ENCODE measurements around the gene HOXD11. TPM values are rescaled to one million over a fixed set of nuclear protein-coding genes. Genes with fewer than 3 reads are reported as not detected.

Gene HOXD11
- total and polyA plus RNA-seq, 2 of the 13 experiments (the other 11 are each of a cell fraction or from before 2014, with no cell fraction given) = not detected

DNA sequence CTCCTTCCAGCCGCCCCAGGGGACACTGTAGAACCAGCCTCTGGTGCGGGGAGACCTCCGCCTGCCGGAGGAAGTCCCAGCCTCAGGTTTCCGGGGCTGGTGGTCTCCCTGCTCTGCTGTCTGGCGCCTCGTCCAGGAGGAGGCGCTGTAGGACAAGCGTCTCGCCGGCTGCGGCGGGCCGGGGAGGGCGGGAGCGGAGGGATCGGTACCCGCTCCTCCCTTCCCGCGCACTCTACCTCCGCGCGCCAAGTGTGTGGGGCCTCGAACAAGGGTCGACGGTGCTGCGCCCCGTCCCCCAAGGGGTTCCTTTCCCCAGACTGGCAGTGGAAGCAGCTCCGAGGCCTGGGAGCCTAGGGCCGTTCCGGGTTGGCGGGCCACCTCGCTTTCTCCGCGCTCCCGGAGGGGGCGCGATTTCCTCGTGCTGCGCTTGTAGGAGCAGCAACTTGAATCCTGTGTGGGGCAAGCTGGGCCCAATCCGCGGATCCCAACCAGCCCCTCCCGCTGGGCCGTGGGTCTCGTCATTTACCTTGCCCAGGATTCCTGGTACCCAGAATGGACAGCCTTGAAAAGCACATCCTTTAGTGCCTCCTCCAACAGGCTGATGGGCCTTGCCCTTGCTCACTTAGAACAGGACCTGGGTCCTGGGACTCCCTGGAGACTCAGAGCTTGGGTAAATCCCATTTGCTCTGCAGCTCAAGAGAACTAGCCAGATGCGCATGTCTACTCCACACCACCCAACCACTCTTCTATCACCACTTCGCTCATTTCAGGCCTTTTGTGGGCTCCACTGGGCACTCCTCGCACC lies 33.6 kb downstream of the HOXD11 start (continued):
- 0 out of 2 replicates have a peak, but pooled peaks have one; percentile 59 for TF ChIP-seq ZNF354B (CRISPR knock-in tag; IDR thresholded peaks at IDR 0.05)
- TF ChIP-seq NFRKB (IDR thresholded peaks at IDR 0.05) = no peak
- TF ChIP-seq, protein P1, sequence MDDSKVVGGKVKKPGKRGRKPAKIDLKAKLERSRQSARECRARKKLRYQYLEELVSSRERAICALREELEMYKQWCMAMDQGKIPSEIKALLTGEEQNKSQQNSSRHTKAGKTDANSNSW (CRISPR knock-in tag; IDR thresholded peaks at IDR 0.05; ENCODE audit: borderline replicate concordance) = peak; percentile 50; the same call in 1 of the 2 replicates
- TF ChIP-seq SP2 (CRISPR knock-in tag; IDR thresholded peaks at IDR 0.05) = no peak
- TF ChIP-seq ZNF234 (CRISPR knock-in tag; conservative IDR thresholded peaks at IDR 0.05) = no peak
- TF ChIP-seq SETDB1 (CRISPR knock-in tag; IDR thresholded peaks at IDR 0.05; ENCODE audit: borderline replicate concordance) = no peak
- TF ChIP-seq CBX2 (IDR thresholded peaks at IDR 0.05; ENCODE audit: low read depth, low read length) = no peak
- TF ChIP-seq CBX2 (CRISPR knock-in tag; IDR thresholded peaks at IDR 0.05; ENCODE audit: low read depth) = peak; percentile 80; the same call in 1 of the 2 replicates
- peak; percentile 71 for TF ChIP-seq ZNF230 (CRISPR knock-in tag; IDR thresholded peaks at IDR 0.05)
- TF ChIP-seq NPAS2 (CRISPR knock-in tag; IDR thresholded peaks at IDR 0.05; ENCODE audit: borderline replicate concordance) = no peak
- TF ChIP-seq, protein P2, sequence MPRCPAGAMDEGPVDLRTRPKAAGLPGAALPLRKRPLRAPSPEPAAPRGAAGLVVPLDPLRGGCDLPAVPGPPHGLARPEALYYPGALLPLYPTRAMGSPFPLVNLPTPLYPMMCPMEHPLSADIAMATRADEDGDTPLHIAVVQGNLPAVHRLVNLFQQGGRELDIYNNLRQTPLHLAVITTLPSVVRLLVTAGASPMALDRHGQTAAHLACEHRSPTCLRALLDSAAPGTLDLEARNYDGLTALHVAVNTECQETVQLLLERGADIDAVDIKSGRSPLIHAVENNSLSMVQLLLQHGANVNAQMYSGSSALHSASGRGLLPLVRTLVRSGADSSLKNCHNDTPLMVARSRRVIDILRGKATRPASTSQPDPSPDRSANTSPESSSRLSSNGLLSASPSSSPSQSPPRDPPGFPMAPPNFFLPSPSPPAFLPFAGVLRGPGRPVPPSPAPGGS (CRISPR knock-in tag; IDR thresholded peaks at IDR 0.05) = peak; percentile 83; the same call in 1 of the 2 replicates
- TF ChIP-seq SAP130 (CRISPR knock-in tag; IDR thresholded peaks at IDR 0.05; ENCODE audit: low read depth) = no peak
- TF ChIP-seq ZNF788 (CRISPR knock-in tag; IDR thresholded peaks at IDR 0.05; ENCODE audit: borderline replicate concordance) = peak; percentile 84; the same call in 1 of the 2 replicates
- no peak for TF ChIP-seq GLI4 (CRISPR knock-in tag; IDR thresholded peaks at IDR 0.05; ENCODE audit: borderline replicate concordance)
- no peak for TF ChIP-seq REXO4 (CRISPR knock-in tag; IDR thresholded peaks at IDR 0.05; ENCODE audit: borderline replicate concordance)
- peak; percentile 79; the same call in 1 of the 2 replicates for TF ChIP-seq ZNF501 (CRISPR knock-in tag; IDR thresholded peaks at IDR 0.05)
- TF ChIP-seq, protein P3, sequence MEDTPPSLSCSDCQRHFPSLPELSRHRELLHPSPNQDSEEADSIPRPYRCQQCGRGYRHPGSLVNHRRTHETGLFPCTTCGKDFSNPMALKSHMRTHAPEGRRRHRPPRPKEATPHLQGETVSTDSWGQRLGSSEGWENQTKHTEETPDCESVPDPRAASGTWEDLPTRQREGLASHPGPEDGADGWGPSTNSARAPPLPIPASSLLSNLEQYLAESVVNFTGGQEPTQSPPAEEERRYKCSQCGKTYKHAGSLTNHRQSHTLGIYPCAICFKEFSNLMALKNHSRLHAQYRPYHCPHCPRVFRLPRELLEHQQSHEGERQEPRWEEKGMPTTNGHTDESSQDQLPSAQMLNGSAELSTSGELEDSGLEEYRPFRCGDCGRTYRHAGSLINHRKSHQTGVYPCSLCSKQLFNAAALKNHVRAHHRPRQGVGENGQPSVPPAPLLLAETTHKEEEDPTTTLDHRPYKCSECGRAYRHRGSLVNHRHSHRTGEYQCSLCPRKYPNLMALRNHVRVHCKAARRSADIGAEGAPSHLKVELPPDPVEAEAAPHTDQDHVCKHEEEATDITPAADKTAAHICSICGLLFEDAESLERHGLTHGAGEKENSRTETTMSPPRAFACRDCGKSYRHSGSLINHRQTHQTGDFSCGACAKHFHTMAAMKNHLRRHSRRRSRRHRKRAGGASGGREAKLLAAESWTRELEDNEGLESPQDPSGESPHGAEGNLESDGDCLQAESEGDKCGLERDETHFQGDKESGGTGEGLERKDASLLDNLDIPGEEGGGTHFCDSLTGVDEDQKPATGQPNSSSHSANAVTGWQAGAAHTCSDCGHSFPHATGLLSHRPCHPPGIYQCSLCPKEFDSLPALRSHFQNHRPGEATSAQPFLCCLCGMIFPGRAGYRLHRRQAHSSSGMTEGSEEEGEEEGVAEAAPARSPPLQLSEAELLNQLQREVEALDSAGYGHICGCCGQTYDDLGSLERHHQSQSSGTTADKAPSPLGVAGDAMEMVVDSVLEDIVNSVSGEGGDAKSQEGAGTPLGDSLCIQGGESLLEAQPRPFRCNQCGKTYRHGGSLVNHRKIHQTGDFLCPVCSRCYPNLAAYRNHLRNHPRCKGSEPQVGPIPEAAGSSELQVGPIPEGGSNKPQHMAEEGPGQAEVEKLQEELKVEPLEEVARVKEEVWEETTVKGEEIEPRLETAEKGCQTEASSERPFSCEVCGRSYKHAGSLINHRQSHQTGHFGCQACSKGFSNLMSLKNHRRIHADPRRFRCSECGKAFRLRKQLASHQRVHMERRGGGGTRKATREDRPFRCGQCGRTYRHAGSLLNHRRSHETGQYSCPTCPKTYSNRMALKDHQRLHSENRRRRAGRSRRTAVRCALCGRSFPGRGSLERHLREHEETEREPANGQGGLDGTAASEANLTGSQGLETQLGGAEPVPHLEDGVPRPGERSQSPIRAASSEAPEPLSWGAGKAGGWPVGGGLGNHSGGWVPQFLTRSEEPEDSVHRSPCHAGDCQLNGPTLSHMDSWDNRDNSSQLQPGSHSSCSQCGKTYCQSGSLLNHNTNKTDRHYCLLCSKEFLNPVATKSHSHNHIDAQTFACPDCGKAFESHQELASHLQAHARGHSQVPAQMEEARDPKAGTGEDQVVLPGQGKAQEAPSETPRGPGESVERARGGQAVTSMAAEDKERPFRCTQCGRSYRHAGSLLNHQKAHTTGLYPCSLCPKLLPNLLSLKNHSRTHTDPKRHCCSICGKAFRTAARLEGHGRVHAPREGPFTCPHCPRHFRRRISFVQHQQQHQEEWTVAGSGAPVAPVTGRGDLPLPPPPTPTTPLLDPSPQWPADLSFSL (CRISPR knock-in tag; IDR thresholded peaks at IDR 0.05) = no peak
- no peak for TF ChIP-seq ZNF589 (CRISPR knock-in tag; conservative IDR thresholded peaks at IDR 0.05)
- peak; percentile 91 for TF ChIP-seq JARID2 (CRISPR knock-in tag; IDR thresholded peaks at IDR 0.05; ENCODE audit: insufficient replicate concordance)
- no peak for TF ChIP-seq ZNF644 (CRISPR knock-in tag; IDR thresholded peaks at IDR 0.05; ENCODE audit: low read depth)
- 0 out of 2 replicates have a peak, but pooled peaks have one; percentile 91 for TF ChIP-seq ZNF839 (CRISPR knock-in tag; IDR thresholded peaks at IDR 0.05; ENCODE audit: borderline replicate concordance)
- TF ChIP-seq ZC3H4 (CRISPR knock-in tag; IDR thresholded peaks at IDR 0.05; ENCODE audit: borderline replicate concordance) = no peak
- no peak for TF ChIP-seq ZNF30 (CRISPR knock-in tag; IDR thresholded peaks at IDR 0.05)
